ENCODE measurements around the gene TMEM245. TPM values are rescaled to one million over a fixed set of nuclear protein-coding genes. Genes with fewer than 3 reads are reported as not detected.

TMEM245 gene
- total RNA-seq, 1 experiment from 2014 or later: 45.1 TPM

DNA sequence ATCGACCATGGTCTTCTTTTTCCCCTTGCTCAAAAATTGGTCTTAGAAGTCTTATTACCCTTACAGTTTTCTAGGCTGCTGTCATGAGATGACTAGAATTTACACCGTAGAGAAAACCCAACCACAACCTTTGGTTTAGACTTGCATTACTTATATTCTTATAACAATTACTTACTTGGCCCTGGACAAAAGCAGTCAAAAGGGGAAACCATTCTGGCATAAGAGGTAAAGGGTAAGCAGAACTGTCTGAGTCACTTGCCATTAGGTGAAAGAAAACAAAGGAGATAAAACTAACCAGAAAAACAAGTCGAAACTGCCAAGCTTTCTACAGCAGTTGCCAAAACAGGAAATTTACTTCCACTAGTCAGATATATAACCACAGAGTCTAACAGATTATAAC is 17.9 kb downstream of the TMEM245 start:
- Histone ChIP-seq H3K4me3 (no peak overlapping the region), H3K27ac (peak overlapping the region; percentile 3; the same call in 1 of the 2 replicates), H3K27me3 (replicated peaks) (no peaks in the 10 kb centered on the region), H3K4me1 (replicated peaks) (peaks cover 43% of the 10 kb centered on the region), H3K9me3 (replicated peaks) (no peaks in the 10 kb centered on the region), H3K36me3 (peaks cover 36% of the 10 kb centered on the region)
- DNase-seq (ENCODE audit: low read depth in 1 of 2, low spot score in 2 of 2): peak in 1 of 2 experiments; percentile 67

- H3K9me3 ChIP-seq (replicated peaks): no peaks in the 10 kb centered on the region
- H3K27ac ChIP-seq: no peak overlapping the region
- H3K27me3 ChIP-seq (replicated peaks): no peaks in the 10 kb centered on the region
- peaks cover 36% of the 10 kb centered on the region for H3K36me3 ChIP-seq
- H3K4me3 ChIP-seq: no peak overlapping the region
- no peak for DNase-seq (ENCODE audit: low read depth in 1 of 2, low spot score in 2 of 2)
- peaks cover 41% of the 10 kb centered on the region for H3K4me1 ChIP-seq (replicated peaks)
Observed at GRCh38 chr9:109101202-109101595, 18.5 kb downstream of the TMEM245 start.

DNA sequence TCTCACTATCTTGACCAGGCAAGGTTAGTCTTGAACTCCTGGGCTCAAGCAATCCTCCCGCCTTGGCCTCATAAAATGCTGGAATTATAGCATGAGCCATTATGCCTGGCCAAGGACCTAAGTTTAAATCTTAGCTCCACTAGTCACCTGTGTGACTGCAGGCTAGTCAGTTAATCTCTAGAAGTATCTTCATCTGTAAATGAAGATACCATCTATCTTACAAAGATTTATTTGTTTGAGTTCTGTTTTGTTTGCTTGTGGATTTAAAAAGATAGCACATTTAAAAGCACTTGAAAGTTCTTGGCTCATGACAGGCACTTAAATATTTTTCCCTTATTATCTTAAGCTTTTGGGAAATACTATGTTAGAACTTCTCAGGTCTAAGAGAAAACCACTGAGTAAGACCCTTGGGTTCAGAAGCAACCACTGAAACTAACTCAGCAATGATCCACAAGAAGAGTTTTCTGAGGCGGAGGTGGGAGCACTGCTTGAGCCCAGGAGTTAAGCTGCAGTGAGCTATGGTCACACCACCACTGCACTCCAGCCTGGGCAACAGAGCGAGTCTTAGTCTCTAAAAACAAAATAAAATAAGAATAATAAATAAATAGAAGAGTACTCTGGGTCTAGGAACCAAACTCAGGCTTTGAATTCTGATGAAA is 19.1 kb downstream of the TMEM245 start:
- Histone ChIP-seq H3K4me3 (no peak overlapping the region), H3K9me3 (replicated peaks) (no peaks in the 10 kb centered on the region), H3K36me3 (peaks cover 39% of the 10 kb centered on the region), H3K27ac (no peak overlapping the region), H3K4me1 (replicated peaks) (peaks cover 41% of the 10 kb centered on the region), H3K27me3 (replicated peaks) (no peaks in the 10 kb centered on the region)
- DNase-seq (ENCODE audit: low read depth in 1 of 2, low spot score in 2 of 2): no peak

DNA sequence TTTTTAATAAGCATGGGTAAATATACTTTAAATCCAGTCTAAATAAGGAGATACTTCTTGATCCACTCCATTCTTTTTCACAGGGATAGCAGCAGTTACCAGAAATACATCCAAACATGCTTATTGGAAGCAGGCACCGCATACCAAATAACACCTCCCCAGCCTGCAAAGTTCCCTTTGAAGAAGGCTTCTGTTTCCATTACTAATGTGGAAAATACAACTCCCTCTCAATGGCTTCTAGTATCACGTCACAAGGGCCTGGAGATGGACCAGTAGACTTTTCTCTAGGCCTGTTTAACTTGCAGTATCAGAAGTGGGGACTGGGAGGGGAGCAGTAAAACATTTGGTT is 20.8 kb downstream of the TMEM245 start:
- H3K27ac ChIP-seq: peak overlapping the region; percentile 42
- H3K36me3 ChIP-seq: peaks cover 32% of the 10 kb centered on the region
- H3K9me3 ChIP-seq (replicated peaks): no peaks in the 10 kb centered on the region
- no peak overlapping the region for H3K4me3 ChIP-seq
- no peak for DNase-seq (ENCODE audit: low read depth in 1 of 2, low spot score in 2 of 2)
- no peaks in the 10 kb centered on the region for H3K27me3 ChIP-seq (replicated peaks)
- peaks cover 41% of the 10 kb centered on the region for H3K4me1 ChIP-seq (replicated peaks)

DNA sequence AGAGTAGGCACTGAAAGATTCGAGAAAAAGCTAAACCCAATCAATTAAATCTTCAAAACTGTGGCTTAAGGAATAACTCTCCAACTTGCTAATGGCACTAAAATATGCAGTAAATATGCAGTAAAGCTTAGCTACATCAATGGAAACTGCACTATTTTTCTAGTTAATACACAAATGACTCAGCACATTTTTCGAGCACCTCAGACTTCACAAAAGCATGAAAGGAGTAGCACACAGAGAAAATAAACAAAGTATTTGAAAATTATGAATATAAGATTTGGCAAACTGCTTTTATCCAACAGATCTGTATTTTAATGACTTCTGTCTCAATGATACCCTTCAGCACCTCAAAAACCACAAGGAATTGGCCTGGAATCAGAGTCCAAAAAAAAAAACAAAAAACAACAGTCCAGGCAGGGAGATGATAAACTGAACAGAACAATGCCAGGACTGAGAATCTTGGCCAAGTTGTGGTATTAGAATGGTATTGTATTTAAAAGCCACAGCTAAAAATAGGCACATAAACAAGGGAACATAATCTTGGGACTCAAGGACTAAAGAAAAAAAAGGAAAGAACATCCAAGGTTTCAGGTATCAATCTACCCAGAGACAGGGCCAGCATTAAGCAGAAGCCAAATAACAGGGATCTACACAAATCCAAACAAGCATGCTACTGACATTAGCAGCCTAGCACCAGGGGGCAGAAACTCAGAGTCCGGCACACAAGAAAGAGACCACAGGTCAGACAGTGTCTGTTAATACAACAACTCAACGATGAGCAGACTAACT is 21.4 kb downstream of the TMEM245 start:
- Histone ChIP-seq H3K36me3 (peaks cover 32% of the 10 kb centered on the region), H3K4me3 (no peak overlapping the region), H3K27ac (peak overlapping the region; percentile 42), H3K27me3 (replicated peaks) (no peaks in the 10 kb centered on the region), H3K4me1 (replicated peaks) (peaks cover 41% of the 10 kb centered on the region), H3K9me3 (replicated peaks) (no peaks in the 10 kb centered on the region)
- DNase-seq (ENCODE audit: low read depth in 1 of 2, low spot score in 2 of 2): peak; percentile 42 to 86

GRCh38 chr9:109097146-109097545 is 22.6 kb downstream of the TMEM245 start:
- H3K36me3 ChIP-seq: peaks cover 36% of the 10 kb centered on the region
- H3K27ac ChIP-seq: no peak overlapping the region
- peaks cover 38% of the 10 kb centered on the region for H3K4me1 ChIP-seq (replicated peaks)
- H3K4me3 ChIP-seq: no peak overlapping the region
- no peaks in the 10 kb centered on the region for H3K9me3 ChIP-seq (replicated peaks)
- DNase-seq (ENCODE audit: low read depth in 1 of 2, low spot score in 2 of 2): no peak
- no peaks in the 10 kb centered on the region for H3K27me3 ChIP-seq (replicated peaks)

DNA sequence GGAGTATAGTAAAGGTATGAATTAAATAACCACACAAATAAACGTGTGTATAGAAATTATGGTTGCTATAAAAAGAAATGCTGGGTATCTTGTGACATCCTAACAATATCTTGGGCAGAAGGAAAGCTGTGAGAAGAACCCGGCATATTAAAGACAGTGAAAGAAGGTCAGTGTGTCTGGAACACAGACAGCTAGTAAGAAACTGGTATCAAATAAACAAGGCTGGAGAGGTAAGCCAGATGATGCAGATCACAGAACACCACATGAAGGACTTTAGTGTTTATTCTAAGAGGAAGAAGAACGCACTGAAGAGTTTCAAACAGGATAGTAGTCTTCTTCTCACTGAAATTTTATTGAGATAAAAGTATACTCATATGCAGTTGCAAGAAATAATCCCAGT is 24.4 kb downstream of the TMEM245 start:
- Histone ChIP-seq H3K36me3 (peaks cover 46% of the 10 kb centered on the region), H3K9me3 (replicated peaks) (no peaks in the 10 kb centered on the region), H3K4me1 (replicated peaks) (peaks cover 26% of the 10 kb centered on the region), H3K27ac (no peak overlapping the region), H3K27me3 (replicated peaks) (no peaks in the 10 kb centered on the region), H3K4me3 (no peak overlapping the region)
- no peak for DNase-seq (ENCODE audit: low read depth in 1 of 2, low spot score in 2 of 2)

GRCh38 chr9:109094268-109094667 is 25.5 kb downstream of the TMEM245 start:
- Histone ChIP-seq H3K27ac (no peak overlapping the region), H3K36me3 (peaks cover 50% of the 10 kb centered on the region), H3K9me3 (replicated peaks) (no peaks in the 10 kb centered on the region), H3K4me1 (replicated peaks) (peaks cover 18% of the 10 kb centered on the region), H3K27me3 (replicated peaks) (no peaks in the 10 kb centered on the region), H3K4me3 (no peak overlapping the region)
- no peak for DNase-seq (ENCODE audit: low read depth in 1 of 2, low spot score in 2 of 2)

DNA sequence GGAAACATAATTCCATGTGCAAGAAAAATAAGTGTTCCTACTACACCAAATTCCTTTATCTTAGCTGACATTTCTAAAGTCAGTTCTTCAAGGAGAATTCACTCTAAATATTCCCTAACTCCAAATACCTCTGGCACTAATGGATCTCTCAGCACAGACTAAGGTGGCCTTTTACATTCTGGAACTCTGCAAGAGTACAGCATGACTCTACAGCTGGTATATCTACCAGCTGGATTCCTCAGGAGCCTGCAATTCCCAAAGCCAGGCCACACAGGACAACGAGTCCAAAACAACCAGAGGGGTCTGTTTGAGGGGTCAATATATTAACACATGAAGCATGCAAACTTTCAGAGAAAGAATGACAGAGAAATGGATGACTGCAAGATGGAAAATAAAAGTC is 27.2 kb downstream of the TMEM245 start:
- Histone ChIP-seq H3K27ac (no peak overlapping the region), H3K27me3 (replicated peaks) (no peaks in the 10 kb centered on the region), H3K9me3 (replicated peaks) (no peaks in the 10 kb centered on the region), H3K4me1 (replicated peaks) (peaks cover 3% of the 10 kb centered on the region), H3K4me3 (no peak overlapping the region), H3K36me3 (peaks cover 65% of the 10 kb centered on the region)
- DNase-seq (ENCODE audit: low read depth in 1 of 2, low spot score in 2 of 2): no peak

DNA sequence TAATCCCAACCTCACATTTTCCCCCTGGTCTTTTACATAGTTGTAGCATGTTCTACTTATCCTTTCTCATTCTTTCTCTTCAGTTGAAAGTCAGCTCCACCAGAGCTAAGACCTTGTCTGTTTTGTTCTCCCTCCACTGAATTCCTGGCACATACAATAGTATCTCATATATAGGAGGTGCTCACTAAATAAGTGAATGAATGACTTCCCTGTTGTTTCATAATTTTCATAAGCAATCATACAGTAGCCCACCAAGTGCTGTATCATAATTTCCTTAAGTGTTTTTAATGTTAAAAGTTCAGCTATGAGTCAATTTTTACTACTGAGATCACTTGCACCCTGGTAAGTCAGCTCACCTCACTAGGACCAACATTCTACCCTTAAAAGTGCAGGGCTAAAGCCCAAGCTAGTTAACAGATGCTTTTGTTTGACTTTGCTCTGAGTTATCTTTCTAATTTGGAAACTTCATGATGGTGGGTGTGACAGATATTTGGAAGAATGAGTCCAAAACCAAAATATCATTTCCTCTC is 27.6 kb downstream of the TMEM245 start:
- no peaks in the 10 kb centered on the region; the same call in none of the 2 replicates for H3K4me1 ChIP-seq (replicated peaks)
- H3K36me3 ChIP-seq: peaks cover 69% of the 10 kb centered on the region
- no peak overlapping the region for H3K4me3 ChIP-seq
- no peaks in the 10 kb centered on the region for H3K9me3 ChIP-seq (replicated peaks)
- H3K27me3 ChIP-seq (replicated peaks): no peaks in the 10 kb centered on the region
- H3K27ac ChIP-seq: no peak overlapping the region
- DNase-seq (ENCODE audit: low read depth in 1 of 2, low spot score in 2 of 2): no peak

GRCh38 chr9:109088221-109088620 is 31.5 kb downstream of the TMEM245 start:
- Histone ChIP-seq H3K4me3 (no peak overlapping the region), H3K4me1 (replicated peaks) (no peaks in the 10 kb centered on the region; the same call in 1 of the 2 replicates), H3K27me3 (replicated peaks) (no peaks in the 10 kb centered on the region), H3K27ac (no peak overlapping the region), H3K36me3 (peaks cover 74% of the 10 kb centered on the region), H3K9me3 (replicated peaks) (no peaks in the 10 kb centered on the region)
- no peak for DNase-seq (ENCODE audit: low read depth in 1 of 2, low spot score in 2 of 2)

GRCh38 chr9:109087795-109088194 is 32.0 kb downstream of the TMEM245 start:
- H3K27ac ChIP-seq: no peak overlapping the region
- no peaks in the 10 kb centered on the region; the same call in 1 of the 2 replicates for H3K4me1 ChIP-seq (replicated peaks)
- H3K36me3 ChIP-seq: peaks cover 70% of the 10 kb centered on the region
- no peak for DNase-seq (ENCODE audit: low read depth in 1 of 2, low spot score in 2 of 2)
- H3K27me3 ChIP-seq (replicated peaks): no peaks in the 10 kb centered on the region
- H3K9me3 ChIP-seq (replicated peaks): no peaks in the 10 kb centered on the region
- no peak overlapping the region for H3K4me3 ChIP-seq

GRCh38 chr9:109086221-109086620 is 33.5 kb downstream of the TMEM245 start:
- Histone ChIP-seq H3K27me3 (replicated peaks) (no peaks in the 10 kb centered on the region), H3K36me3 (peaks cover 67% of the 10 kb centered on the region), H3K9me3 (replicated peaks) (no peaks in the 10 kb centered on the region), H3K27ac (no peak overlapping the region), H3K4me1 (replicated peaks) (no peaks in the 10 kb centered on the region; the same call in 1 of the 2 replicates), H3K4me3 (no peak overlapping the region)
- DNase-seq (ENCODE audit: low read depth in 1 of 2, low spot score in 2 of 2): no peak

GRCh38 chr9:109085510-109085909 is 34.2 kb downstream of the TMEM245 start:
- no peak for DNase-seq (ENCODE audit: low read depth in 1 of 2, low spot score in 2 of 2)
- H3K4me3 ChIP-seq: no peak overlapping the region
- no peak overlapping the region for H3K27ac ChIP-seq
- H3K9me3 ChIP-seq (replicated peaks): no peaks in the 10 kb centered on the region
- no peaks in the 10 kb centered on the region for H3K27me3 ChIP-seq (replicated peaks)
- no peaks in the 10 kb centered on the region; the same call in 1 of the 2 replicates for H3K4me1 ChIP-seq (replicated peaks)
- peaks cover 65% of the 10 kb centered on the region for H3K36me3 ChIP-seq
